PC-9 (cell line): ENCODE results near the gene ATP11B.

ENCODE experiments used
- EZH2 ChIP-seq: fragments of 200-600 bp; sonication (generic); IDR thresholded peaks from 2 replicates; pipeline ENCODE4 v1.8.0; 2017; ENCODE audit warnings: antibody characterized with exemption, low read depth
- TF ChIP-seq, protein P1 (sequence below): fragments of 200-600 bp; sonication (generic); conservative IDR thresholded peaks from 2 replicates; pipeline ENCODE4 v1.6.1; 2017; ENCODE audit warnings: mixed run types, antibody characterized with exemption, mild to moderate bottlenecking, moderate library complexity

GRCh38 chr3:182879031-182879611 lies 85.8 kb downstream of the ATP11B start:
- TF ChIP-seq, protein P1, sequence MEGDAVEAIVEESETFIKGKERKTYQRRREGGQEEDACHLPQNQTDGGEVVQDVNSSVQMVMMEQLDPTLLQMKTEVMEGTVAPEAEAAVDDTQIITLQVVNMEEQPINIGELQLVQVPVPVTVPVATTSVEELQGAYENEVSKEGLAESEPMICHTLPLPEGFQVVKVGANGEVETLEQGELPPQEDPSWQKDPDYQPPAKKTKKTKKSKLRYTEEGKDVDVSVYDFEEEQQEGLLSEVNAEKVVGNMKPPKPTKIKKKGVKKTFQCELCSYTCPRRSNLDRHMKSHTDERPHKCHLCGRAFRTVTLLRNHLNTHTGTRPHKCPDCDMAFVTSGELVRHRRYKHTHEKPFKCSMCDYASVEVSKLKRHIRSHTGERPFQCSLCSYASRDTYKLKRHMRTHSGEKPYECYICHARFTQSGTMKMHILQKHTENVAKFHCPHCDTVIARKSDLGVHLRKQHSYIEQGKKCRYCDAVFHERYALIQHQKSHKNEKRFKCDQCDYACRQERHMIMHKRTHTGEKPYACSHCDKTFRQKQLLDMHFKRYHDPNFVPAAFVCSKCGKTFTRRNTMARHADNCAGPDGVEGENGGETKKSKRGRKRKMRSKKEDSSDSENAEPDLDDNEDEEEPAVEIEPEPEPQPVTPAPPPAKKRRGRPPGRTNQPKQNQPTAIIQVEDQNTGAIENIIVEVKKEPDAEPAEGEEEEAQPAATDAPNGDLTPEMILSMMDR: no peak
- TF ChIP-seq EZH2: no peak
